Activated T-cell treated with anti-CD3 and anti-CD28 coated beads, Interleukin-2, amount 50 U/mL, for 4 hours (primary cell): ENCODE results near the gene TMIGD2. TPM values are rescaled to one million over a fixed set of nuclear protein-coding genes. Genes with fewer than 3 reads are reported as not detected.
A peak's percentile ranks its signal among the peaks of the same experiment; 100 is the strongest.
"Not testable (repeated sequence)": the region's sequence is repeated elsewhere in the genome, so short reads cannot be mapped to it uniquely, and the experiment has no call there.

Source experiments
- ATAC-seq, 2 donors: fragments of 200-7000 bp; cut with Tn5 transposase; one replicate each; pipeline ENCODE4 v1.10.0; 2021
- DNase-seq: peaks from one replicate; pipeline ENCODE4 v3.0.0-alpha.2; 2020
- H3K27me3 Mint-ChIP-seq: one replicate; pipeline ENCODE4 v1.8.0; 2021; ENCODE audit warnings: low read depth, mixed read lengths
- H3K36me3 Mint-ChIP-seq: one replicate; pipeline ENCODE4 v1.8.0; 2022; ENCODE audit warnings: mixed read lengths; ENCODE audit not compliant: insufficient read depth
- H3K4me1 Mint-ChIP-seq: one replicate; pipeline ENCODE4 v1.8.0; 2021; ENCODE audit warnings: low read depth, mixed read lengths
- H3K4me3 Mint-ChIP-seq: one replicate; pipeline ENCODE4 v1.8.0; 2021; ENCODE audit warnings: mild to moderate bottlenecking, moderate library complexity, mixed read lengths
- H3K9me3 Mint-ChIP-seq: one replicate; pipeline ENCODE4 v1.8.0; 2021; ENCODE audit warnings: mixed read lengths
- total RNA-seq, 3 donors: library from RNA; stranded (reverse); gene quantifications; one replicate each; pipeline ENCODE4 v1.2.1, GENCODE V29; 2021

The TMIGD2 gene
- total RNA-seq, result 1 to 10 TPM; 1.9 to 2.7 (median 2.1) TPM

DNA sequence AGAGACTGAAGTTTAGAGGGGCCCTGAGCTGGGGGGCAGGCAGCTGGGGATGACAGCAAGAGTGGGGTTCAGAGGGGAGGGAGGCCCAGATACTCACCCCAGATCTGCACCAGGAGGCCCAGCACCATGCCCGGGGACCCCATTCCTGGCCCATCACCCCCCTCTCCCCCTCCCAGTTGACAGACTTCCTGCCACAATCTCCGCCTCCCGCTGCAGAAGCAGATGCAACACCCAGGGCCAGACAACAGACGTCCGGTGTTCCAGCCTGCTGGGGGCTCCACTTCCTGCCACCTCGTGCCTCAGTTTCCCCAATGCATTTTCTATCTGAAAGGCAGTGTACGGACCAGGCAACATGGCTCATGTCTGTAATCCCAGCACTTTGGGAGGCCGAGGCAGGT, at the start of gene TMIGD2:
TSS of gene TMIGD2 (minus strand) at position 147 of the 398 bp plus-strand sequence. CDS start at position 143, 4 bp downstream.
- Mint-ChIP-seq H3K36me3 (no peaks in the 10 kb centered on the region), H3K9me3 (no peaks in the 10 kb centered on the region), H3K27me3 (peaks cover 9% of the 10 kb centered on the region), H3K4me1 (peaks cover 27% of the 10 kb centered on the region), H3K4me3 (peak within 1 kb of the TSS; percentile 64)
- DNase-seq (no peak), ATAC-seq (no peak)

DNA sequence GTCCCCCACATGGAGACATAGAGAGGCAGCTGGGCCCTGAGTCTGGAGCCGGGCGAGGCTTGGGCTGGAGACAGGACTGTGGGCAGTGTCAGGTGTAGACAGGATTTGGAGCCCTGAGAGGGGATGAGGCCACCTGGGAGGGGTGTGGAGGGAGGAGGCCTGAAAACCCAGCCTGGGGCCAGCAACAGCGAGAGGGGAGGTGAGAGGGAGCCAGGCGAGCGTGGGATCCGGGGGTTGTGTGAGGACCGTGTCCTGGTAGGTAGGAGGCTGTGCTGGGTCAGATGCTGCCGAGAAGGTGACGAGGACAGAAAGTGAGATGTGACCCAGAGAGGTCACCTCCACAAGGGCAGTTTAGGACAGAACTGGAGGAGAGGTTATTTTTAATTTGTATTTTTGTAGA, 48.5 kb upstream of the TMIGD2 start:
- DNase-seq (no peak), ATAC-seq (no peak)
- H3K9me3 Mint-ChIP-seq, result no peaks in the 10 kb centered on the region
- H3K36me3 Mint-ChIP-seq, result peaks cover 7% of the 10 kb centered on the region
- H3K4me3 Mint-ChIP-seq, result no peak overlapping the region
- H3K27me3 Mint-ChIP-seq, result no peaks in the 10 kb centered on the region
- peaks cover 2% of the 10 kb centered on the region for H3K4me1 Mint-ChIP-seq

- Mint-ChIP-seq H3K4me3 (no peak overlapping the region), H3K27me3 (no peaks in the 10 kb centered on the region), H3K36me3 (peaks cover 10% of the 10 kb centered on the region), H3K9me3 (no peaks in the 10 kb centered on the region), H3K4me1 (peaks cover 6% of the 10 kb centered on the region)
- no peak for DNase-seq
- no peak for ATAC-seq
These were observed 47.9 kb upstream of the TMIGD2 start for GRCh38 chr19:4350111-4350510.

GRCh38 chr19:4349225-4349624, 47.0 kb upstream of the TMIGD2 start:
- H3K4me3 Mint-ChIP-seq, H3K27me3 Mint-ChIP-seq, DNase-seq, H3K9me3 Mint-ChIP-seq, ATAC-seq, H3K4me1 Mint-ChIP-seq: not testable (repeated sequence)
- H3K36me3 Mint-ChIP-seq, result peaks cover 10% of the 10 kb centered on the region

DNA sequence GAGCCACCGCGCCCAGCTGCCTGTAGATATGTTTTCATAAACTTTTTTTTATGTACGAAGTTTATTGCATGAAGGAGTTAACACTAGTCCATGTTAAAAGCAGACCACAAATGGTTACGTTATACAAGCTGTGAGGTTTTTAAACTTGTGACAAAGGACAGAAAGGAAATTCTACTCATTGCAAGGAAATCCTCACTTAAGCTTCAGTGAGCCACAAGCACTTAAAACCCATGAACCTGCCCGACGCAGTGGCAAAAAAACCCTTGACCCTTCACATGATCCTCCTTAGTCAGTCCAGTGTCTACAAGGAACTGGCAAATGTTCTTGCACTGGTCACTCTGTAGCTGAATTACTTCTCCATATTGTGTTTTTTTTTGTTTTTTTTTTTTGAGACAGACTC, 45.3 kb upstream of the TMIGD2 start:
- H3K36me3 Mint-ChIP-seq, result peaks cover 10% of the 10 kb centered on the region
- H3K9me3 Mint-ChIP-seq, result no peaks in the 10 kb centered on the region
- H3K4me1 Mint-ChIP-seq, result peaks cover 14% of the 10 kb centered on the region
- H3K4me3 Mint-ChIP-seq, result no peak overlapping the region
- ATAC-seq (no peak), DNase-seq (no peak)
- no peaks in the 10 kb centered on the region for H3K27me3 Mint-ChIP-seq

- peaks cover 17% of the 10 kb centered on the region for H3K4me1 Mint-ChIP-seq
- H3K27me3 Mint-ChIP-seq, result no peaks in the 10 kb centered on the region
- DNase-seq, result no peak
- peaks cover 10% of the 10 kb centered on the region for H3K36me3 Mint-ChIP-seq
- H3K4me3 Mint-ChIP-seq, result no peak overlapping the region
- no peak for ATAC-seq
- H3K9me3 Mint-ChIP-seq, result no peaks in the 10 kb centered on the region
These were observed 43.8 kb upstream of the TMIGD2 start for GRCh38 chr19:4346020-4346383.

DNA sequence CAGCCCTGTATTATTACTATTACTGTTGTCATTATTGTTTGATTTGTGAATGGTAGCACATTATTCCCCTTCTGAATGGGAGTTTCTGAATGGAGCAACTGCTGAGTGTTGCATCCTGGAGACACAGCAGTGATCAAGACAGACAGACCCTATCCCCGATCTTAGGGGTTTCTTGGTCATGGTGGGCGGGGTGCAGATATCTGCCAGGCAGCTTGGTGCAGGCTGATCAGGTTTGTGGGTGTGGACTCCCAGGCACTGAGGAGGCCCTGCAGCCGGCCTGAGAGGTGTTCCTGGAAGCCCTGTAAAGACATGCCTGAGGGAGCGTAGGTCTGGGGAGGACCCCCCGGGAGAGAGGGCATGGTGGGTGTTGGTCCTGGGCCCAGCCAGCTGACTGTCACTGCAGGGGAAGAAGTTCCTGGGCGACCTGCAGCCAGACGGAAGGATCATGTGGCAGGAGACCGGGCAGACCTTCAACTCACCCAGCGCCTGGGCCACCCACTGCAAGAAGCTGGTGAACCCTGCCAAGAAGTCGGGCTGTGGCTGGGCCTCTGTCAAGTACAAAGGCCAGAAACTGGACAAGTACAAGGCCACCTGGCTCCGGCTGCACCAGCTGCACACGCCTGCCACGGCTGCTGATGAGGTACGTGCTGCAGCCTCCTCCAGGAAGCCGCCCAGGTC, 43.3 kb upstream of the TMIGD2 start:
- ATAC-seq, result no peak

DNA sequence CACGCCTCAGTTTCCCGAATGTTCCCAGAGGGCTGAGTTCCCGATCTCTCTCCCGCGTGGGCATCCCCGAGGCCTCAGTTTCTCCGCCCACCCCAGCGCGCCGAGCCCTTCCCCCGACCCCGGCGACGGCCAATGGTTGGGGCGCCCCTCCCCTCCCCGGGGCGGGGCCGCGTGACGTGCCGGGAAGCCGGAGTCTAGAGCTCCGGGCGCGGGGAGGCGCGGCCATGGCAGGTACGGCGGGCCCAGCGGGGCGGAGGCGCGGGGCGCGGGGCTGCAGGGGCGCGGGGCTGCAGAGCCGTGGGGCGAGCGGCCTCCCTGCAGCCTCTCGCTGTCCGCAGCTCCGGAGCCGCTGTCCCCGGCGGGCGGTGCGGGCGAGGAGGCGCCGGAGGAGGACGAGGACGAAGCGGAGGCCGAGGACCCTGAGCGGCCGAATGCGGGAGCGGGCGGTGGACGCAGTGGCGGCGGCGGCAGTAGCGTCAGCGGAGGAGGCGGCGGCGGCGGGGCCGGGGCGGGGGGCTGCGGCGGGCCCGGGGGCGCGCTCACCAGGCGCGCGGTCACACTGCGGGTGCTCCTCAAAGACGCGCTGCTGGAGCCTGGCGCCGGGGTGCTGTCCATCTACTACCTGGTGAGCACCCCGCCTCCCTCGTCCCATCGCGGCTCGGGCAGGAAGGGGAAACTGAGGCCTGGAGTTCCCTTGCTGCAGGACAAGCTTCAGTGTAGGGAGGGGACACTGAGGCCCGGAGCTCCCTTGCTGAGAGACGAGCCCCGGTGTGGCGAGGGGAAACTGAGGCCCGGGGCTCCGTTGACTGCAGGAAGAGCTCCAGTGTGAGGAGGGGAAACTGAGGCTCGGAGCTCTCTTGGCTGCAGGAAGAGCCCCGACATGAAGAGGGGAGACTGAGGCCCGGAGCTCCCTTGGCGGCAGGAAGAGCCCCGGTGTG, 41.5 kb upstream of the TMIGD2 start, which contains the start of gene MPND:
TSS of gene MPND (plus strand) at position 193 of the 938 bp plus-strand sequence. CDS start at position 225, 32 bp downstream.
- Mint-ChIP-seq H3K36me3 (peaks cover 9% of the 10 kb centered on the region), H3K27me3 (no peaks in the 10 kb centered on the region), H3K9me3 (no peaks in the 10 kb centered on the region), H3K4me1 (peaks cover 22% of the 10 kb centered on the region), H3K4me3 (peak within 1 kb of the TSS; percentile 89)
- ATAC-seq (peak; percentile 82 to 83), DNase-seq (peak; percentile 88)

More for the DNA sequence above, 43.3 kb upstream of the TMIGD2 start:
- Mint-ChIP-seq H3K4me3 (peak overlapping the region; percentile 56), H3K27me3 (no peaks in the 10 kb centered on the region), H3K36me3 (peaks cover 9% of the 10 kb centered on the region), H3K4me1 (peaks cover 17% of the 10 kb centered on the region), H3K9me3 (no peaks in the 10 kb centered on the region)
- DNase-seq, result no peak

GRCh38 chr19:4342615-4343369, 40.6 kb upstream of the TMIGD2 start:
- peaks cover 29% of the 10 kb centered on the region for H3K4me1 Mint-ChIP-seq
- H3K9me3 Mint-ChIP-seq, result no peaks in the 10 kb centered on the region
- peak; percentile 86 to 87 for ATAC-seq

GRCh38 chr19:4342314-4342614, 40.1 kb upstream of the TMIGD2 start:
- H3K4me1 Mint-ChIP-seq, result peaks cover 30% of the 10 kb centered on the region
- H3K27me3 Mint-ChIP-seq, result no peaks in the 10 kb centered on the region
- ATAC-seq (no peak), DNase-seq (no peak)
- no peaks in the 10 kb centered on the region for H3K9me3 Mint-ChIP-seq
- H3K36me3 Mint-ChIP-seq, result peaks cover 7% of the 10 kb centered on the region
- peak overlapping the region; percentile 89 for H3K4me3 Mint-ChIP-seq

More at GRCh38 chr19:4342615-4343369, 40.6 kb upstream of the TMIGD2 start:
- Mint-ChIP-seq H3K4me3 (peak overlapping the region; percentile 89), H3K36me3 (peaks cover 9% of the 10 kb centered on the region), H3K27me3 (no peaks in the 10 kb centered on the region)
- DNase-seq, result peak; percentile 82

DNA sequence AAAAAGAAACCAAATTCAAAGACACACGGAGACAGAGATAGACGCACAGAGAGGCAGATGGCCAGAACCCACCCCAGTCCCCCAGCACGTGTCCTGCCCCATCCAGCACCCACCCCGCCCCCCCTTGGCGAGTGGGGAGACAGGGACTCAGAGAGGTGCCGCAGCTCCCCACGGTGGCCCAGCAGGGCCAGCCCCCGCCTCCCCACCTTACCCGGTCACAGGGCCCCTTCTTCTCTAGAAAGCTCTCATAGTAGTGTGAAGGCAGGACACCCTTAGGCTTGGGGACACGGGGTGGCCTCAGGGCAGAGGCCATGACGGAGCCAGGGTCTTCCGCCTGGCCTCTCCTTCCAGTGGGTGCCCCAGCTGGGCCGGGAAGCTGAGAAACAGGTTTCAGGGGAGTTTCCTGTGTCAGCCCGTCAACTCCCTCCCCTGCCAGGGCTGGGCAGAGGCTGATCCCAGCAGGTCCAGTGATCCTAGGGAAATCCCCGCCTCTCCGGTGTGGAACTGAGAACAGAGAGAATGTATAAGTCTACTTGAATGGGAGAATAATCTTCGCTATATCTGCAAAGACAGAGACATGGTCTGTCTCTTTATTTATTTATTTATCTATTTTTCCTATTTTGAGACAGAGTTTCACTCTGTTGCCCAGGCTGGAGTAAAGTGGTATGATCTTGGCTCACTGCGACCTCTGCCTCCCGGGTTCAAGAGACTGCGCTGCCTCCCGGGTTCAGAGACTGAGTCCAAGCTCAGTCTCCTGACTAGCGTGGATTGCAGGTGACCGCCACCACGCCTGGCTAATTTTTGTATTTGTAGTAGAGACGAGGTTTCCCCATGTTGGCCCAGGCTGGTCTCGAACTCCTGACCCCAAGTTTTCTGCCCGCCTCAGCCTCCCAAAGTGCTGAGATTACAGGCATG, 36.5 kb upstream of the TMIGD2 start, which contains the start of gene STAP2:
TSS of gene STAP2 (minus strand) at position 387 of the 915 bp plus-strand sequence. CDS start at position 313, 74 bp downstream.
- H3K9me3 Mint-ChIP-seq, result no peaks in the 10 kb centered on the region
- H3K4me3 Mint-ChIP-seq, result peak within 1 kb of the TSS; percentile 84
- no peaks in the 10 kb centered on the region for H3K27me3 Mint-ChIP-seq
- DNase-seq, result peak; percentile 25
- no peaks in the 10 kb centered on the region for H3K36me3 Mint-ChIP-seq
- ATAC-seq, result no peak
- peaks cover 19% of the 10 kb centered on the region for H3K4me1 Mint-ChIP-seq

- H3K9me3 Mint-ChIP-seq, result no peaks in the 10 kb centered on the region
- no peaks in the 10 kb centered on the region for H3K36me3 Mint-ChIP-seq
- no peaks in the 10 kb centered on the region for H3K27me3 Mint-ChIP-seq
- H3K4me3 Mint-ChIP-seq, result peak overlapping the region; percentile 84
- peaks cover 16% of the 10 kb centered on the region for H3K4me1 Mint-ChIP-seq
- ATAC-seq (no peak), DNase-seq (no peak)
These were observed 35.8 kb upstream of the TMIGD2 start for GRCh38 chr19:4337906-4338440.

GRCh38 chr19:4334929-4335570, 32.9 kb upstream of the TMIGD2 start:
- H3K27me3 Mint-ChIP-seq, result no peaks in the 10 kb centered on the region
- peaks cover 13% of the 10 kb centered on the region for H3K4me1 Mint-ChIP-seq
- H3K36me3 Mint-ChIP-seq, result no peaks in the 10 kb centered on the region
- DNase-seq, result no peak
- H3K9me3 Mint-ChIP-seq, result no peaks in the 10 kb centered on the region
- ATAC-seq, result no peak
- H3K4me3 Mint-ChIP-seq, result no peak overlapping the region
